ENCODE measurements around the gene CCN5. TPM values are rescaled to one million over a fixed set of nuclear protein-coding genes. Genes with fewer than 3 reads are reported as not detected.

Gene CCN5
- total and polyA plus RNA-seq, 2 donors from 2014 or later = 0.41 to 3.1 TPM

DNA sequence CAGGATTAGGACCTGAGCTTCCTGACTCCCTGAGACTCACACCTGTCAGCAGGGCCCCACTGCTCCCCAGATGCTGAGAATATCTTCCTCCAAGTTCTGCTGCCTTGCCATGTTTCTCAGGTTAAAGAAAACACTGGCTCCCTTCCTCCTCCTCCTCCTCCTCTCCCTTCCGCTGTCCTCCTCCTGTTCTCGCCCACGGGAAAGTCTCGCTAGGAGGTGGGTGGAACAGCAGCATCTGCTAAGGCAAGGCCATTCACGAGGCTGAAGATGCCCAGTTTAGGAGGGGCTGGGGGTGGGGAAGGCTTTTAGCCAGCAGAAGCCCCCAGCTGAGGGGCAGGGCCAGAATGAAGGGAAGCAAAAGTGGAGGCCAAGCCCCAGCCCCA, 54.3 kb downstream of the CCN5 start:
- H3K27me3 ChIP-seq (ENCODE audit: control insufficient read depth, insufficient read depth, low read length) = no peaks in the 10 kb centered on the region
- H3K9me3 ChIP-seq (ENCODE audit: control insufficient read depth in 2 of 3, insufficient read depth in 1 of 3, low read length in 3 of 3) = no peaks in the 10 kb centered on the region
- no peaks in the 10 kb centered on the region for H3K36me3 ChIP-seq (ENCODE audit: control insufficient read depth in 2 of 3, insufficient read depth in 3 of 3, low read length in 3 of 3)
- TF ChIP-seq CTCF (IDR thresholded peaks at IDR 0.05; ENCODE audit: borderline replicate concordance, extremely low read depth, insufficient read depth) = no peak
- no peak overlapping the region for H3K4me3 ChIP-seq (ENCODE audit: low read length in 3 of 3)
- intact Hi-C loops (cut with DNase I) = no loop called here
- FAIRE-seq (no peak), DNase-seq (no peak)
- H3K9ac ChIP-seq (ENCODE audit: low read length in 3 of 3) = no peak overlapping the region
- H3K27ac ChIP-seq (ENCODE audit: low read depth in 2 of 2, low read length in 2 of 2) = no peak overlapping the region
- H3K4me1 ChIP-seq (ENCODE audit: control insufficient read depth in 2 of 3, insufficient read depth in 2 of 3, low read depth in 1 of 3, low read length in 3 of 3) = no peaks in the 10 kb centered on the region

DNA sequence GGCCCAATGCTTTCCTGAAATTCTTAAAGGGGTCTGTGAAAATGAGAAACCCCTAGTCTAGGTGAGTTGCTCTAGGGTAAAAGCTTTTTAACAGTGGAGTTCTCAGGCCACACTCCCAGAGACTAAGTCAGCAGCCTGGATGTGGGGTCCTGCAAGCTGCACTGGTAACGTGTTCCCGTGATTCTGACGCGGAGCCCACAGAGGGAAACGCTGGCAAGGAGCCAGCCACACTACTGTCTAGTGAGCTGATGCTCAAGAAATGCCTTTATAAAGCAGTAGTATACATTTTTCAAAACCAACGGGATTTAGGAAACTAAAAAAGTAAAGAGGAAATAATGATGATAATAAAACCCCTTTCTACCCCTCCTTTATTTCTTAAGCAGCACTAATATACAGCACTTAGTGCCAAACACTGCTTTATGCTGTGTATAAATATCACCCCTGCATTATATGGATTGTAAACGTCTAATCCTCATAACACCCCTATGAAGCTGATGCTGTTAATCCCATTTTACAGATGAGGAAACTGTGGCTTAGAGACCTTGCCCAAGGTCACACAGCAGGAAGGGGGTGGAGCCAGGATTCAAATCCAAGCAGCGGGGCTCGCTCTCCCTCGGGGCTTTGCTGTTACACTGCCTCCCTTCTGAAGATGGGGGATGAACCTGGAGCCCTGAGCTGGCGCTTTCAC, 55.5 kb downstream of the CCN5 start:
- TF ChIP-seq CTCF (IDR thresholded peaks at IDR 0.05; ENCODE audit: borderline replicate concordance, extremely low read depth, insufficient read depth) = no peak
- FAIRE-seq (no peak), DNase-seq (no peak)
- H3K4me3 ChIP-seq (ENCODE audit: low read length in 3 of 3) = no peak overlapping the region
- no peak overlapping the region for H3K9ac ChIP-seq (ENCODE audit: low read length in 3 of 3)
- no peaks in the 10 kb centered on the region for H3K4me1 ChIP-seq (ENCODE audit: control insufficient read depth in 2 of 3, insufficient read depth in 2 of 3, low read depth in 1 of 3, low read length in 3 of 3)
- H3K36me3 ChIP-seq (ENCODE audit: control insufficient read depth in 2 of 3, insufficient read depth in 3 of 3, low read length in 3 of 3) = no peaks in the 10 kb centered on the region
- H3K9me3 ChIP-seq (ENCODE audit: control insufficient read depth in 2 of 3, insufficient read depth in 1 of 3, low read length in 3 of 3) = no peaks in the 10 kb centered on the region
- intact Hi-C loops (cut with DNase I) = no loop called here
- H3K27ac ChIP-seq (ENCODE audit: low read depth in 2 of 2, low read length in 2 of 2) = no peak overlapping the region
- no peaks in the 10 kb centered on the region for H3K27me3 ChIP-seq (ENCODE audit: control insufficient read depth, insufficient read depth, low read length)

DNA sequence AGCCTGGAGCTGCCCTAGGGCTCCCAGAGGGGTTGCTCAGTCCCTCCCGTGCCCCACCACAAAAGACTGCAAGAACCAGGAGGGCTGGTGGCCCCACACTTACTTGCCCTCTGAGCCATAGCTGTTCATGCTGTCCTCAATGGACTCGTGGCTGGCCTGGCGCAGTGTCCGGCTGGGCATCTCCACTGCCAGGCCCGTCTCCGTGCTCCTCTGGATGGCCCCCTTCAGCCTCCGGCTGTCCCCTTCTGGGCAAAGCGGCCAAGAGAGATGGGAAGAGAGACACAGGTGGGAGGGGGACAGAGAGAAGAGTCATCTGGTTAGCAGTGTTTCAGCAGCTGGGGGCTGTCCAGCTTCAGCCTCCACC, 56.0 kb downstream of the CCN5 start:
- H3K9me3 ChIP-seq (ENCODE audit: control insufficient read depth in 2 of 3, insufficient read depth in 1 of 3, low read length in 3 of 3) = no peaks in the 10 kb centered on the region
- no peaks in the 10 kb centered on the region for H3K27me3 ChIP-seq (ENCODE audit: control insufficient read depth, insufficient read depth, low read length)
- H3K4me1 ChIP-seq (ENCODE audit: control insufficient read depth in 2 of 3, insufficient read depth in 2 of 3, low read depth in 1 of 3, low read length in 3 of 3) = no peaks in the 10 kb centered on the region
- TF ChIP-seq CTCF (IDR thresholded peaks at IDR 0.05; ENCODE audit: borderline replicate concordance, extremely low read depth, insufficient read depth) = no peak
- FAIRE-seq = no peak
- DNase-seq = no peak
- intact Hi-C loops (cut with DNase I) = no loop called here
- H3K4me3 ChIP-seq (ENCODE audit: low read length in 3 of 3) = no peak overlapping the region
- no peak overlapping the region for H3K9ac ChIP-seq (ENCODE audit: low read length in 3 of 3)
- H3K36me3 ChIP-seq (ENCODE audit: control insufficient read depth in 2 of 3, insufficient read depth in 3 of 3, low read length in 3 of 3) = no peaks in the 10 kb centered on the region
- no peak overlapping the region for H3K27ac ChIP-seq (ENCODE audit: low read depth in 2 of 2, low read length in 2 of 2)

DNA sequence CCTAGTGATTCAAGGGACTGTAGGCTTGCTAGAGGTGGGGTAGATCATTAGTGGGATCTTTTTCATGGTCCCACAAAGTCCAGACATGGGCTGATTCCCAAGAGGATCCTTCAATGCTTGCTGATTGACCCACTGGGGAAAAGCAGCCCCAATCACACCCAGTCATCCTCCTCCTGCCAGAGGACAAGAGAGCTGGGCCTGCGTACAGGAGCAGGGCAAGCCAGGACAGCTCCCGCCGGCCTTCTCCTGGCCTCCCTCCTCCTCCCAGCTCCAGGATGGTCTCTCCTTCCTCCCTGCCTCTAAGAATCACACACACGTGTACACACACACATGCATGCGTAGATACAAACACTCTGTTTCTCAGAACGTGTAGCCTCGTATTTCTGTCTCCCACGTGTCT, 57.5 kb downstream of the CCN5 start:
- H3K9ac ChIP-seq (ENCODE audit: low read length in 3 of 3) = no peak overlapping the region
- FAIRE-seq (no peak), DNase-seq (no peak)
- H3K27ac ChIP-seq (ENCODE audit: low read depth in 2 of 2, low read length in 2 of 2) = no peak overlapping the region
- H3K9me3 ChIP-seq (ENCODE audit: control insufficient read depth in 2 of 3, insufficient read depth in 1 of 3, low read length in 3 of 3) = no peaks in the 10 kb centered on the region
- no peak overlapping the region for H3K4me3 ChIP-seq (ENCODE audit: low read length in 3 of 3)
- intact Hi-C loops (cut with DNase I) = no loop called here
- no peaks in the 10 kb centered on the region for H3K36me3 ChIP-seq (ENCODE audit: control insufficient read depth in 2 of 3, insufficient read depth in 3 of 3, low read length in 3 of 3)
- TF ChIP-seq CTCF (IDR thresholded peaks at IDR 0.05; ENCODE audit: borderline replicate concordance, extremely low read depth, insufficient read depth) = no peak
- no peaks in the 10 kb centered on the region for H3K4me1 ChIP-seq (ENCODE audit: control insufficient read depth in 2 of 3, insufficient read depth in 2 of 3, low read depth in 1 of 3, low read length in 3 of 3)
- H3K27me3 ChIP-seq (ENCODE audit: control insufficient read depth, insufficient read depth, low read length) = no peaks in the 10 kb centered on the region

Data from kidney (tissue), 14 donors.